Mucosa of gallbladder (tissue), 1 donor: ENCODE measurements around the gene SP7. TPM values are rescaled to one million over a fixed set of nuclear protein-coding genes. Genes with fewer than 3 reads are reported as not detected.

ENCODE experiments used
- total RNA-seq: library from RNA; stranded (reverse); gene quantifications from one replicate; pipeline ENCODE4 v1.2.1, GENCODE V29; 2021
- donor health status: DM: no; HTN: no; CAD: no.

The SP7 gene
- total RNA-seq, 1 donor from 2014 or later, result not detected

Other genes with a start within 250 kb of the SP7 start
- 22.8 TPM for gene IGFBP6, start 238.7 kb downstream of the SP7 start, total RNA-seq
- 0.75 TPM for gene SOAT2, start 232.9 kb downstream of the SP7 start, total RNA-seq
- gene ZNF740, start 155.6 kb downstream of the SP7 start, total RNA-seq, result 40.4 TPM
- gene CSAD, start 155.4 kb downstream of the SP7 start, total RNA-seq, result 44.3 TPM
- gene ITGB7, start 129.1 kb downstream of the SP7 start, total RNA-seq, result 5.8 TPM
- 41.8 TPM for gene RARG, start 104.1 kb downstream of the SP7 start, total RNA-seq
- gene ESPL1, start 68.1 kb downstream of the SP7 start, total RNA-seq, result 1.5 TPM
- gene PFDN5, start 40.8 kb downstream of the SP7 start, total RNA-seq, result 420 TPM
- 63.4 TPM for gene MYG1, start 36.7 kb downstream of the SP7 start, total RNA-seq
- gene AAAS, start 14.7 kb downstream of the SP7 start, total RNA-seq, result 55.5 TPM
- gene SP1, start 43.8 kb upstream of the SP7 start, total RNA-seq, result 104 TPM
- 0.60 TPM for gene AMHR2, start 87.5 kb upstream of the SP7 start, total RNA-seq
- 326 TPM for gene PRR13, start 105.4 kb upstream of the SP7 start, total RNA-seq
- gene PCBP2, start 115.7 kb upstream of the SP7 start, total RNA-seq, result 713 TPM
- 29.2 TPM for gene MAP3K12, start 163.1 kb upstream of the SP7 start, total RNA-seq
- gene TARBP2, start 164.9 kb upstream of the SP7 start, total RNA-seq, result 33.3 TPM
- not detected for gene NPFF, start 171.1 kb upstream of the SP7 start, total RNA-seq